GM12878 (cell line): Measurements from ENCODE around the gene SPTLC3. TPM values are rescaled to one million over a fixed set of nuclear protein-coding genes. Genes with fewer than 3 reads are reported as not detected.

ENCODE experiments used
- ATAC-seq: fragments of 200-7000 bp; cut with Tn5 transposase; 3 replicates; pipeline ENCODE4 v1.9.1; 2020; ENCODE audit warnings: mild to moderate bottlenecking, moderate library complexity
- BruUV-seq: library from RNA; stranded (reverse); fragments of 400-500 nt; replicated peaks from 2 replicates; lab custom pipeline; 2021; lab: Mats Ljungman, UMichigan
- CTCF ChIA-PET: fragments of 300-600 bp; sonication (Branson Sonifier 250); formaldehyde crosslinking; extraction: SDS; loops from one replicate; lab custom pipeline; 2021; ENCODE audit warnings: inconsistent platforms; lab: Yijun Ruan, JAX
- POLR2A ChIA-PET: fragments of 350-600 bp; formaldehyde crosslinking; extraction: SDS; loops from one replicate; lab custom pipeline; 2021; ENCODE audit warnings: inconsistent platforms; lab: Charles Lee
- RAD21 ChIA-PET: fragments of 300-600 bp; sonication (Branson Sonifier 250); formaldehyde crosslinking; loops from one replicate; lab custom pipeline; 2023; ENCODE audit warnings: antibody characterized with exemption; ENCODE audit not compliant: unreplicated experiment; lab: Charles Lee
- SMC1A ChIA-PET: fragments of 300-600 bp; sonication (Branson Sonifier 250); formaldehyde crosslinking; loops from one replicate; lab custom pipeline; 2023; ENCODE audit not compliant: unreplicated experiment, uncharacterized antibody; lab: Charles Lee
- DNase-seq: peaks from one replicate; pipeline ENCODE4 v3.0.0-alpha.2; 2011; ENCODE audit warnings: low read depth, low spot score
- FAIRE-seq: peaks from 3 replicates; lab custom pipeline; 2011; peaks lifted over from hg19 to GRCh38; lab: Jason Lieb, UNC
- H2AFZ ChIP-seq: 2 replicates; pipeline ENCODE4 v1.6.0; 2011; ENCODE audit warnings: low read depth, low read length, control low read depth; ENCODE audit not compliant: control insufficient read depth
- H3K27ac ChIP-seq: 2 replicates; pipeline ENCODE4 v1.5.1; 2011; ENCODE audit warnings: control low read depth; ENCODE audit not compliant: control insufficient read depth, insufficient read depth
- H3K27me3 ChIP-seq, 2 experiments: replicated peaks in 1 of 2; 2 replicates each; pipeline versions ENCODE4 v1.6.0 to v1.6.1; 2011; ENCODE audit warnings: low read length in 1 of 2; ENCODE audit not compliant: control insufficient read depth in 2 of 2, insufficient read depth in 2 of 2
- H3K36me3 ChIP-seq, 2 experiments: 2 replicates each; pipeline ENCODE4 v1.5.1; 2011; ENCODE audit warnings: low read length in 1 of 2; ENCODE audit not compliant: control insufficient read depth in 2 of 2, insufficient read depth in 2 of 2
- H3K4me1 ChIP-seq: 2 replicates; pipeline ENCODE4 v1.6.1; 2011; ENCODE audit warnings: mild to moderate bottlenecking, low read length, moderate library complexity, mixed read lengths; ENCODE audit not compliant: control insufficient read depth, insufficient read depth
- H3K4me2 ChIP-seq: 2 replicates; pipeline ENCODE4 v1.6.0; 2011; ENCODE audit warnings: control low read depth; ENCODE audit not compliant: control insufficient read depth, insufficient read depth
- H3K4me3 ChIP-seq: fragments of 200-600 bp; sonication (generic); 2 replicates; pipeline ENCODE4 v1.5.1; 2016
- H3K79me2 ChIP-seq: 2 replicates; pipeline ENCODE4 v1.6.0; 2011; ENCODE audit warnings: low read length; ENCODE audit not compliant: control insufficient read depth, insufficient read depth
- H3K9ac ChIP-seq: 2 replicates; pipeline ENCODE4 v1.8.0; 2011; ENCODE audit warnings: low read length, control low read depth, mixed read lengths; ENCODE audit not compliant: control insufficient read depth, insufficient read depth
- H3K9me3 ChIP-seq: replicated peaks from 3 replicates; pipeline ENCODE4 v1.5.1; 2011; ENCODE audit warnings: mild to moderate bottlenecking, low read length; ENCODE audit not compliant: control insufficient read depth, insufficient read depth
- H4K20me1 ChIP-seq: 2 replicates; pipeline ENCODE4 v1.6.0; 2011; ENCODE audit not compliant: control insufficient read depth, insufficient read depth
- CTCF ChIP-seq, 3 experiments: IDR thresholded peaks in 2 of 3; conservative IDR thresholded peaks in 1 of 3; 2 replicates each; pipeline ENCODE4 v1.5.1; 2011; ENCODE audit warnings: low read depth in 3 of 3, low read length in 3 of 3, mild to moderate bottlenecking in 3 of 3, control low read depth in 2 of 3, moderate library complexity in 2 of 3, inconsistent platforms in 1 of 3, mixed read lengths in 1 of 3; ENCODE audit not compliant: control insufficient read depth in 2 of 3, insufficient read depth in 1 of 3; ENCODE audit errors: extremely low read depth in 1 of 3
- IKZF1 ChIP-seq: fragments of 450-650 bp; conservative IDR thresholded peaks from 2 replicates; pipeline ENCODE4 v1.6.1; 2017; ENCODE audit warnings: antibody characterized with exemption, mild to moderate bottlenecking
- JUNB ChIP-seq: IDR thresholded peaks from 2 replicates; pipeline ENCODE4 v1.6.1; 2016; ENCODE audit warnings: antibody characterized with exemption, mild to moderate bottlenecking
- KLF5 ChIP-seq: fragments of 450-650 bp; IDR thresholded peaks from 2 replicates; pipeline ENCODE4 v1.6.1; 2014; ENCODE audit warnings: mild to moderate bottlenecking; ENCODE audit not compliant: partially characterized antibody
- NBN ChIP-seq: fragments of 450-650 bp; IDR thresholded peaks from 2 replicates; pipeline ENCODE4 v1.6.1; 2016
- NFYA ChIP-seq: IDR thresholded peaks from 2 replicates; pipeline ENCODE4 v1.6.1; 2011; ENCODE audit warnings: low read depth, mild to moderate bottlenecking, low read length, improper control_type of control experiment, borderline replicate concordance
- POU2F2 ChIP-seq: IDR thresholded peaks from 3 replicates; pipeline ENCODE4 v1.6.1; 2011; ENCODE audit warnings: low read depth, mild to moderate bottlenecking, low read length, borderline replicate concordance
- REST ChIP-seq: IDR thresholded peaks from 2 replicates; pipeline ENCODE4 v1.6.1; 2012; ENCODE audit warnings: mild to moderate bottlenecking, low read depth, low read length
- SPI1 ChIP-seq: IDR thresholded peaks from 2 replicates; pipeline ENCODE4 v1.6.1; 2011; ENCODE audit warnings: low read depth, mild to moderate bottlenecking, low read length, moderate library complexity, borderline replicate concordance; ENCODE audit not compliant: insufficient read depth
- WRNIP1 ChIP-seq: IDR thresholded peaks from 2 replicates; pipeline ENCODE4 v1.6.1; 2011; ENCODE audit warnings: low read depth, low read length, improper control_type of control experiment, borderline replicate concordance
- ZBTB33 ChIP-seq: fragments of 450-650 bp; IDR thresholded peaks from 2 replicates; pipeline ENCODE4 v1.6.1; 2017; ENCODE audit warnings: mild to moderate bottlenecking
- ZNF687 ChIP-seq: fragments of 450-650 bp; IDR thresholded peaks from 2 replicates; pipeline ENCODE4 v1.6.1; 2017; ENCODE audit warnings: mild to moderate bottlenecking, moderate library complexity
- WGBS: methylation state at CpG from one replicate; pipeline ENCODE4 v1.1.6; 2016; ENCODE audit warnings: low lambda C conversion rate; ENCODE audit not compliant: insufficient replicate concordance, insufficient coverage; ENCODE audit errors: missing lambda C conversion rate; 5-methylcytosine and 5-hydroxymethylcytosine counted together
- in situ Hi-C: fragments of 300-500 bp; cut with MboI; formaldehyde crosslinking; loops from 9 replicates; pipeline ENCODE4 v1.14.3; 2018; ENCODE audit warnings: mixed read lengths
- intact Hi-C: fragments of 100-400 bp; cut with micrococcal nuclease; formaldehyde crosslinking; loops from one replicate; pipeline ENCODE4 v1.14.2; 2022; ENCODE audit not compliant: unreplicated experiment
- polyA plus RNA-seq, 11 experiments: library from polyadenylated mRNA; depleted of rRNA in 4 of 11; unstranded in 6 of 11; stranded (reverse) in 5 of 11; fragments of >200 nt; fragmentation: Nextera tagmentation in 4 of 11; fragmentation: Illumina TruSeq in 1 of 11; extraction: Ambion mirVana in 4 of 11; extraction: Trizol in 1 of 11; gene quantifications; 1 replicate in 1 of 11; 2 replicates in 10 of 11; pipeline versions ENCODE4 v1.2.1 to v1.2.3, GENCODE V29; 2011 to 2016; ENCODE audit warnings: inconsistent platforms in 2 of 11, missing spikeins in 2 of 11, low read depth in 1 of 11
- total RNA-seq, 4 experiments: library from RNA; depleted of rRNA in 3 of 4; stranded (reverse); fragments of >200 nt in 3 of 4; fragmentation: Illumina TruSeq in 1 of 4; extraction: Trizol in 1 of 4; gene quantifications; 2 replicates each; pipeline versions ENCODE4 v1.2.1 to v1.2.3, GENCODE V29; 2013 to 2021

Gene SPTLC3
- total and polyA plus RNA-seq, 10 of the 15 experiments (the other 5 are each of a cell fraction or from before 2014, with no cell fraction given), result 0.04 to 0.29 (median 0.06) TPM; not detected in 7

GRCh38 chr20:13101276-13101675 lies 92.5 kb downstream of the SPTLC3 start:
- POLR2A ChIA-PET, result no interaction called here
- no peak overlapping the region for H3K9ac ChIP-seq
- no TSS peak for BruUV-seq
- ATAC-seq, result no peak
- H3K36me3 ChIP-seq, result no peaks in the 10 kb centered on the region
- WGBS, result 7% methylated on average over 2 of the region's 2 CpGs
- H3K9me3 ChIP-seq, result no peaks in the 10 kb centered on the region
- H3K4me1 ChIP-seq, result no peaks in the 10 kb centered on the region
- H3K27ac ChIP-seq, result no peak overlapping the region
- no peak overlapping the region for H2AFZ ChIP-seq
- SMC1A ChIA-PET, result interaction anchor here (1.2 to 1.6 kb wide), 2 partner anchors 15 to 177 kb away, joined by 3 to 9 read pairs; no protein-coding TSS in a partner anchor
- CTCF ChIA-PET, result interaction anchor here (0.8 to 6.0 kb wide), 3 partner anchors 18 to 445 kb away, joined by 4 to 50 read pairs (median 5); no protein-coding TSS in a partner anchor
- no peaks in the 10 kb centered on the region for H4K20me1 ChIP-seq
- intact Hi-C loops, result loop anchor here (10.0 kb wide), 1 partner anchor 266 kb away; no protein-coding TSS in a partner anchor
- in situ Hi-C loops, result loop anchor here (5.0 to 10.0 kb wide), 2 partner anchors 126 to 179 kb away; no protein-coding TSS in a partner anchor
- H3K27me3 ChIP-seq, result no peaks in the 10 kb centered on the region; a peak in 2 of 4 replicates
- RAD21 ChIA-PET, result no interaction called here
- H3K4me2 ChIP-seq, result no peak overlapping the region
- no peak for FAIRE-seq
- H3K79me2 ChIP-seq, result no peaks in the 10 kb centered on the region
- no peak for DNase-seq
- no peak overlapping the region for H3K4me3 ChIP-seq
- TF ChIP-seq CTCF (IDR thresholded peaks at IDR 0.05 in 2 of 3, conservative IDR thresholded peaks at IDR 0.05 in 1 of 3; ENCODE audit: control insufficient read depth in 2 of 3, extremely low read depth in 1 of 3, insufficient read depth in 1 of 3, low read depth in 3 of 3, low read length in 3 of 3) (no peak), SPI1 (no peak), ZBTB33 (no peak), NBN (no peak), ZNF687 (no peak), IKZF1 (no peak), NFYA (no peak), POU2F2 (no peak), WRNIP1 (no peak), KLF5 (no peak), JUNB (no peak), REST (no peak)
